Measurements from ENCODE around the gene FN1. TPM values are rescaled to one million over a fixed set of nuclear protein-coding genes. Genes with fewer than 3 reads are reported as not detected.

The FN1 gene
- total RNA-seq, 1 experiment from 2014 or later, result 133 TPM

GRCh38 chr2:215368493-215368809 is 67.4 kb downstream of the FN1 start:
- H3K27me3 Mint-ChIP-seq (ENCODE audit: unreplicated experiment), result no peaks in the 10 kb centered on the region
- H3K36me3 Mint-ChIP-seq (ENCODE audit: insufficient read depth, unreplicated experiment), result peaks cover 27% of the 10 kb centered on the region
- CTCF ChIA-PET, result no interaction called here
- H3K9me3 Mint-ChIP-seq (ENCODE audit: low read depth, unreplicated experiment), result no peaks in the 10 kb centered on the region
- intact Hi-C loops (cut with micrococcal nuclease; ENCODE audit: unreplicated experiment), result no loop called here
- H3K4me3 Mint-ChIP-seq (ENCODE audit: low read depth, unreplicated experiment), result no peak overlapping the region
- no peak overlapping the region for H3K27ac Mint-ChIP-seq (ENCODE audit: unreplicated experiment)
- no TSS peak for BruUV-seq (replicated peaks)
- no peak for DNase-seq
- H3K4me1 Mint-ChIP-seq (ENCODE audit: low read depth, unreplicated experiment), result no peaks in the 10 kb centered on the region
- no peak for TF ChIP-seq CTCF (IDR thresholded peaks at IDR 0.05; ENCODE audit: unreplicated experiment)

DNA sequence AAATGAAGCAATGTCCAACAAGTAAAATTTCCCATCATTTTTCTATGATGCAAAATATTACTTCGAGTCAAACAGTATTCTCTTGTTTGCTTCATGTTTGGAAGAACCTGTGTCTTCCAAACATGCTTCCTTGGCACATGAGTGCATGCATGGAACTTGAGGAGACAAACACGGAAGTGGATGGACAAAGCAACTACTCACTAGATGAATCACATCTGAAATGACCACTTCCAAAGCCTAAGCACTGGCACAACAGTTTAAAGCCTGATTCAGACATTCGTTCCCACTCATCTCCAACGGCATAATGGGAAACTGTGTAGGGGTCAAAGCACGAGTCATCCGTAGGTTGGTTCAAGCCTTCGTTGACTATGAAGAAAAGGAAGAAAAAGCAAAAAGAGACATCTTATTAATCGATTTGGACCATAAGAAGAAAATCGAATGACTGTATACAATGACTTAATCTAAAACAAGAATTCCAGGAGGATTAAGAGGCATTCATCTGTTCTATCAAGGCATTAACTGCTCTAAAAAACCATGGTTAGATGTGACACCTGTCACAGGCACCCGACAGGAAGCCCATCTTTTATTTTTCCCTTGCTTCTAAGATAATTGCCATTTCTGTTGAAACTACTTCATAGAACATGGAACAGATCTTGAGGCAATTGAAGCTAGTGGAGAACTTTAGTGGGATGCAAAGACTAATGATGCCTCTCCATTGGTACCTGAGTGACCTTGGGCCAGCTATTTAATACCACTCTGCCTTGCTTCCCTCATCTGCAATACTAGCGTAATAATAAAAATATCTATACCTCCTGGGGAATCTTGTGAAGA is 68.0 kb downstream of the FN1 start:
- no peak for TF ChIP-seq CTCF (IDR thresholded peaks at IDR 0.05; ENCODE audit: unreplicated experiment)
- intact Hi-C loops (cut with micrococcal nuclease; ENCODE audit: unreplicated experiment), result no loop called here
- H3K4me3 Mint-ChIP-seq (ENCODE audit: low read depth, unreplicated experiment), result no peak overlapping the region
- DNase-seq, result no peak
- H3K27ac Mint-ChIP-seq (ENCODE audit: unreplicated experiment), result no peak overlapping the region
- no peaks in the 10 kb centered on the region for H3K4me1 Mint-ChIP-seq (ENCODE audit: low read depth, unreplicated experiment)
- H3K9me3 Mint-ChIP-seq (ENCODE audit: low read depth, unreplicated experiment), result no peaks in the 10 kb centered on the region
- H3K27me3 Mint-ChIP-seq (ENCODE audit: unreplicated experiment), result no peaks in the 10 kb centered on the region
- peaks cover 27% of the 10 kb centered on the region for H3K36me3 Mint-ChIP-seq (ENCODE audit: insufficient read depth, unreplicated experiment)
- no TSS peak for BruUV-seq (replicated peaks)
- CTCF ChIA-PET, result no interaction called here

DNA sequence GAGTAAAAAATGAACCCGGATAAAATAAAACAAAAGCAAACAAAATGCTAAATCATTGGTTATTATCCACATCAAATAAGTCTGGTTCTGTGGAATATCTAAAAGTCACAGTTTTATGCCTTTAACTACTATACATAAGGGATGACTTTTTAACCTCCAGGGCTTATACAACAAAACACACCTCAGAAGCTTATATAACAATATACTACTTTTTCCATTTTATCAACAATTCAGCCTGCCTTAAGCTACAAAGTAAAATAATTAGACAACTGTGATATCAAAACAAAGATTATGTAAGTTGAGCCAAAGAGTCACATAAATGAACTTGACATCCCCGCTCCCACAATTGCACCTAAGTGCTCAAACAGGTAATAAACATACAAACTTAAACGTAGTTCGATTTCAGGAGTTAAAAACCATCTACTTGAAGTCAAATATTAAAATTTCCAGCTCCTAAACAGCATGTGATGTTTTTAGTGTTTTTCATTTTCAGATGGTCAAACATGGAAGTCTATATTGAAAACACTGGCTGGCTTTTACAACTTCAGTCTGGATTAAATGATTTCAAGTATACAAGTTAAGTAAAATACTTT is 69.3 kb downstream of the FN1 start:
- CTCF ChIA-PET, result interaction anchor here (0.7 kb wide), 1 partner anchor 24 kb away, joined by 4 read pairs; no protein-coding TSS in a partner anchor
- no peaks in the 10 kb centered on the region for H3K27me3 Mint-ChIP-seq (ENCODE audit: unreplicated experiment)
- intact Hi-C loops (cut with micrococcal nuclease; ENCODE audit: unreplicated experiment), result no loop called here
- no TSS peak for BruUV-seq (replicated peaks)
- no peaks in the 10 kb centered on the region for H3K9me3 Mint-ChIP-seq (ENCODE audit: low read depth, unreplicated experiment)
- no peak overlapping the region for H3K4me3 Mint-ChIP-seq (ENCODE audit: low read depth, unreplicated experiment)
- no peaks in the 10 kb centered on the region for H3K4me1 Mint-ChIP-seq (ENCODE audit: low read depth, unreplicated experiment)
- TF ChIP-seq CTCF (IDR thresholded peaks at IDR 0.05; ENCODE audit: unreplicated experiment), result no peak
- peaks cover 21% of the 10 kb centered on the region for H3K36me3 Mint-ChIP-seq (ENCODE audit: insufficient read depth, unreplicated experiment)
- DNase-seq, result no peak
- no peak overlapping the region for H3K27ac Mint-ChIP-seq (ENCODE audit: unreplicated experiment)

DNA sequence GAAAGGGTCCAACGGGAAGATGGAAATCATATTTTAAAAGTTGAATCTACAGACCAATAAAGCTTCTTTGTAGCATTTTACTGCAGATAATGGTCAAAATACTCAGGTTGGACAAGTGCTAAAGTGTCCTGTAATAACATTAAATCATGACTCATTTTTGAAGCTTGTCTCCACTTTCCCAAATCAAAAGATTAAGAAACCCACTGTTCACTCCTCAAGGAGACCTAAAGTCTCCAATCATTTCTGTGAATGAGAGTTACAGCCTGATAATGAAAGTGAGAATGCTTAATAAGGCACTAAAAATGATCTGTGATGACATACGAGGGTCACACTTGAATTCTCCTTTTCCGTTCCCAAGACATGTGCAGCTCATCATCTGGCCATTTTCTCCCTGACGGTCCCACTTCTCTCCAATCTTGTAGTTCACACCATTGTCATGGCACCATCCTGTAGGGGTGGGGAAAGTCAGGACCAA is 70.6 kb downstream of the FN1 start:
- no peak for DNase-seq
- Mint-ChIP-seq H3K27me3 (ENCODE audit: unreplicated experiment) (no peaks in the 10 kb centered on the region), H3K4me3 (ENCODE audit: low read depth, unreplicated experiment) (no peak overlapping the region), H3K27ac (ENCODE audit: unreplicated experiment) (no peak overlapping the region), H3K9me3 (ENCODE audit: low read depth, unreplicated experiment) (no peaks in the 10 kb centered on the region), H3K4me1 (ENCODE audit: low read depth, unreplicated experiment) (no peaks in the 10 kb centered on the region), H3K36me3 (ENCODE audit: insufficient read depth, unreplicated experiment) (peaks cover 19% of the 10 kb centered on the region)
- no peak for TF ChIP-seq CTCF (IDR thresholded peaks at IDR 0.05; ENCODE audit: unreplicated experiment)
- intact Hi-C loops (cut with micrococcal nuclease; ENCODE audit: unreplicated experiment), result no loop called here
- CTCF ChIA-PET, result no interaction called here
- BruUV-seq (replicated peaks), result no TSS peak
